Measurements from ENCODE around the gene FAP. TPM values are rescaled to one million over a fixed set of nuclear protein-coding genes. Genes with fewer than 3 reads are reported as not detected.
A peak's percentile ranks its signal among the peaks of the same experiment; 100 is the strongest.

FAP gene
- total RNA-seq, 1 experiment from 2014 or later: not detected

DNA sequence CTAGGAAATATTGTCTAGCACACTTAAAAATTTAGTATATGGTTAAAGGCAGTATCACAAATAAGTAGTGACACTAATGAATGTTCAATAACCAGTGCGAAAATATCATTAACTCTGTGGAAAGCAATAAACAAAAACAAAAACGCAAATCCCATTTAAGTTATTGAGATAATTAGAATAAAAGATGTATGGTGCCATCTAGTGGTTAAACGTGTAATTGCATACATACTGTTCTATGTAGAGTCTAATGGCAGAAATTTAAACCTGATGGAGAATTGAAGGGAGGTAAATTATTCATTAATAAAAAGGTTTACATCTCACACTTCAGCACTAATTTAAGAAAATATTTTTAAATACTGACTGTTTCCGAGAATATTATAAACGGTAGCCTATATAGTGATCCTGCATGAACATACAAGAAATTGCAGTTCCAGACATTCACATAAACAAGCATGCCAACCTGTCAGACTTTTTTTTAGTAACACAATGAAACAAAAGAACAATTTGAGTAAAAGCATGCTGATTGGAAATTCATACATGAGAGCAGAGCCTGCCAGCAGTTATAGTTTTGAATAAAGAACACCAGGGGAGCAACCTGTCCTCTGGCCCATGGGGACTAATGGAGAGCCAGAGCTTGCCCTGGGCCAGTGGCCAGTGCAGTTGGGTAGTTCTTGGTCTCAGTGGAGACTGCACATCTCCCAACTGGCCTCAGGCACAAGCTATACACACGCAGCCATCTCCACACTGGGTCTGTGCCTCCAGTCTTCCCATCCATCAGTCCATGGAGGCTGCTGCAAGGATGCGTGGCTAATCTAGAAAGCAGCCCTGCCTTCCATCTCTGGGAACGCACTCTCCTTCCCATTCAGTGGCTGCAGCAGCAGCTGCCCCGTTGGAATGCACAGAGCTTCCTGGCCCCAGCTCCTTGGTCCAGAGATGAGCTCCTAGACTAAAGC is 119.2 kb downstream of the FAP start:
- H3K9me3 ChIP-seq (ENCODE audit: low read length): no peaks in the 10 kb centered on the region
- no peak for TF ChIP-seq EZH2phosphoT487 (IDR thresholded peaks at IDR 0.05; ENCODE audit: borderline replicate concordance, low read length)
- TF ChIP-seq CTCF (conservative IDR thresholded peaks at IDR 0.05; ENCODE audit: low read depth, low read length): peak; percentile 91
- no peak for TF ChIP-seq EZH2 (IDR thresholded peaks at IDR 0.05; ENCODE audit: low read length, unreplicated experiment)
- no peaks in the 10 kb centered on the region for H3F3A ChIP-seq (ENCODE audit: low read length, unreplicated experiment)
- no peak overlapping the region for H2AFZ ChIP-seq (ENCODE audit: low read length)
- H3K36me3 ChIP-seq (ENCODE audit: low read depth, low read length): no peaks in the 10 kb centered on the region
- no peaks in the 10 kb centered on the region for H3K9me2 ChIP-seq (replicated peaks; ENCODE audit: low read length)
- POLR2A ChIA-PET (ENCODE audit: unreplicated experiment): no interaction called here
- peaks cover 18% of the 10 kb centered on the region for H3K4me1 ChIP-seq (ENCODE audit: insufficient read depth, low read length)
- H4K20me1 ChIP-seq (ENCODE audit: low read length): no peaks in the 10 kb centered on the region
- no peak overlapping the region for H3K4me3 ChIP-seq (ENCODE audit: low read length)
- H3K79me2 ChIP-seq (ENCODE audit: low read length): no peaks in the 10 kb centered on the region
- CTCF ChIA-PET: interaction anchor here (0.6 kb wide), 1 partner anchor 140 kb away, joined by 3 read pairs; no protein-coding TSS in a partner anchor
- BruUV-seq (replicated peaks): no TSS peak
- H3K4me2 ChIP-seq (ENCODE audit: low read length): no peak overlapping the region
- H3K27me3 ChIP-seq (ENCODE audit: low read length): no peaks in the 10 kb centered on the region
- intact Hi-C loops (cut with micrococcal nuclease): loop anchor here (2.0 to 5.0 kb wide), 4 partner anchors 97 to 537 kb away; no protein-coding TSS in a partner anchor
- DNase-seq (peak; percentile 88), ATAC-seq (peak; percentile 55)
- no peak overlapping the region for H3K27ac ChIP-seq (ENCODE audit: low read length)
- H3K9ac ChIP-seq (ENCODE audit: low read length): no peak overlapping the region

Other genes with a start within 250 kb of the FAP start
- 14.8 and 23.3 TPM in 2 replicates for gene DPP4, start 169.2 kb downstream of the FAP start, total RNA-seq (2014; rRNA removed)
- not detected in 2 replicates for gene GCG, start 91.2 kb downstream of the FAP start, total RNA-seq (2014; rRNA removed)
- gene IFIH1, start 75.2 kb upstream of the FAP start, total RNA-seq (2014; rRNA removed): 7.8 and 9.3 TPM in 2 replicates
- 10.2 and 18.7 TPM in 2 replicates for gene GCA, start 100.7 kb upstream of the FAP start, total RNA-seq (2014; rRNA removed)